Measurements from ENCODE around the gene PRMT3.

DNA sequence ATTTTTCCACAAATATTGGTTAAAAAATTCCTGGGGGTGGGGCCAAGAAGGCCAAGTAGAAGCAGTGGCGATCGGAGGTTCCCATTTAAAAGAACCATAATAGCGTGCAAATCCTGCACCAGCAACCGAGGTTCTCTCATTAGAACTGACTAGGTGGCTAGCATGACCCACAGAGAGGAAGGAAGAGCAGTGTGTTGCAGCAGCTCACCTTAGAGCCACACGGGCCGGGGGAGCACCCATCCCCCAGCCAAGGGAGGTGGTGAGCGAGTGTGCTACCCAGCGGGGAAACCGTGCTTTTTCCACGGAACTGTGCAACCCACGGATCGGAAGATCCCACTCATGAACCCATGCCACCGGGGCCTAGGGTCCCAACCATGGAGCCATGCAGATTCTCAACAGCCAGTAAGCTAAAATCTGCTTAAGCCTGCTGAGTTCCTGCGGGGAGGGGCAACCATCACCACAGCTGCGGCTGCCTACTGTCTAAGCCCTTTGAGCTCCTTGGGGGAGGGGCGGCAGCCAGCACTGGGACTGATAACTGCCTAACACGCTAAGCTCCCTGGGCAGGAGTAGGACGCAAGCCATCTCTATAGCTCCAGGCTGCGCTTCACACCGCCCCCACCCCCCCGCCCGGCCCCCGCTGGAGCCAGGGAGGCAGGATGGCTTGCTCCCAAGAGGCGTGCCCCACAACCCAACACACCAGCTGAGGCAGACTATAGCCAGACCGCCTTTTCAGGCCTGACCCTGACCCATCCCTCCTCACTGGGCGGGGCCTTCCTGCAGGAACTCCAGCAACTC lies 45.0 kb upstream of the PRMT3 start:
- TF ChIP-seq, protein P1, sequence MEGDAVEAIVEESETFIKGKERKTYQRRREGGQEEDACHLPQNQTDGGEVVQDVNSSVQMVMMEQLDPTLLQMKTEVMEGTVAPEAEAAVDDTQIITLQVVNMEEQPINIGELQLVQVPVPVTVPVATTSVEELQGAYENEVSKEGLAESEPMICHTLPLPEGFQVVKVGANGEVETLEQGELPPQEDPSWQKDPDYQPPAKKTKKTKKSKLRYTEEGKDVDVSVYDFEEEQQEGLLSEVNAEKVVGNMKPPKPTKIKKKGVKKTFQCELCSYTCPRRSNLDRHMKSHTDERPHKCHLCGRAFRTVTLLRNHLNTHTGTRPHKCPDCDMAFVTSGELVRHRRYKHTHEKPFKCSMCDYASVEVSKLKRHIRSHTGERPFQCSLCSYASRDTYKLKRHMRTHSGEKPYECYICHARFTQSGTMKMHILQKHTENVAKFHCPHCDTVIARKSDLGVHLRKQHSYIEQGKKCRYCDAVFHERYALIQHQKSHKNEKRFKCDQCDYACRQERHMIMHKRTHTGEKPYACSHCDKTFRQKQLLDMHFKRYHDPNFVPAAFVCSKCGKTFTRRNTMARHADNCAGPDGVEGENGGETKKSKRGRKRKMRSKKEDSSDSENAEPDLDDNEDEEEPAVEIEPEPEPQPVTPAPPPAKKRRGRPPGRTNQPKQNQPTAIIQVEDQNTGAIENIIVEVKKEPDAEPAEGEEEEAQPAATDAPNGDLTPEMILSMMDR (IDR thresholded peaks at IDR 0.05; ENCODE audit: extremely low read depth in 1 of 2, insufficient read depth in 1 of 2, low read depth in 1 of 2, low read length in 2 of 2), result no peak
- TF ChIP-seq POLR2A (IDR thresholded peaks at IDR 0.05; ENCODE audit: low read depth, low read length), result no peak
- TF ChIP-seq EZH2 (IDR thresholded peaks at IDR 0.05; ENCODE audit: borderline replicate concordance, low read depth, low read length, severe bottlenecking), result no peak
- TF ChIP-seq JUN (IDR thresholded peaks at IDR 0.05; ENCODE audit: borderline replicate concordance, insufficient read depth, insufficient read length, low read depth), result no peak
- TF ChIP-seq POLR2AphosphoS5 (IDR thresholded peaks at IDR 0.05; ENCODE audit: insufficient read depth, low read depth, low read length), result no peak
- no peak for TF ChIP-seq MAX (IDR thresholded peaks at IDR 0.05; ENCODE audit: insufficient read depth, insufficient read length)
- no peak for TF ChIP-seq FOS (IDR thresholded peaks at IDR 0.05; ENCODE audit: borderline replicate concordance, insufficient read depth, low read length)
- no peak for TF ChIP-seq MYC (IDR thresholded peaks at IDR 0.05; ENCODE audit: low read depth, low read length)
